C4-2B (cell line): ENCODE results near the gene CPNE8.

ENCODE experiments used
- CTCF ChIP-seq: fragments of 450-650 bp; conservative IDR thresholded peaks from 2 replicates; pipeline ENCODE4 v1.5.1; 2017; ENCODE audit warnings: mild to moderate bottlenecking
- ZFX ChIP-seq: fragments of 450-650 bp; IDR thresholded peaks from 2 replicates; pipeline ENCODE4 v1.6.1; 2017

- TF ChIP-seq CTCF (0 out of 2 replicates have a peak, but pooled peaks have one; percentile 2), ZFX (no peak)
Observed at GRCh38 chr12:38911611-38912010, 6.2 kb upstream of the CPNE8 start.
